G401.6 (cell line): ENCODE data around the gene FAAP100.

Experiments
- FAIRE-seq: peaks from 2 replicates; lab custom pipeline; 2012; peaks lifted over from hg19 to GRCh38; lab: Jason Lieb, UNC

The FAAP100 gene

DNA sequence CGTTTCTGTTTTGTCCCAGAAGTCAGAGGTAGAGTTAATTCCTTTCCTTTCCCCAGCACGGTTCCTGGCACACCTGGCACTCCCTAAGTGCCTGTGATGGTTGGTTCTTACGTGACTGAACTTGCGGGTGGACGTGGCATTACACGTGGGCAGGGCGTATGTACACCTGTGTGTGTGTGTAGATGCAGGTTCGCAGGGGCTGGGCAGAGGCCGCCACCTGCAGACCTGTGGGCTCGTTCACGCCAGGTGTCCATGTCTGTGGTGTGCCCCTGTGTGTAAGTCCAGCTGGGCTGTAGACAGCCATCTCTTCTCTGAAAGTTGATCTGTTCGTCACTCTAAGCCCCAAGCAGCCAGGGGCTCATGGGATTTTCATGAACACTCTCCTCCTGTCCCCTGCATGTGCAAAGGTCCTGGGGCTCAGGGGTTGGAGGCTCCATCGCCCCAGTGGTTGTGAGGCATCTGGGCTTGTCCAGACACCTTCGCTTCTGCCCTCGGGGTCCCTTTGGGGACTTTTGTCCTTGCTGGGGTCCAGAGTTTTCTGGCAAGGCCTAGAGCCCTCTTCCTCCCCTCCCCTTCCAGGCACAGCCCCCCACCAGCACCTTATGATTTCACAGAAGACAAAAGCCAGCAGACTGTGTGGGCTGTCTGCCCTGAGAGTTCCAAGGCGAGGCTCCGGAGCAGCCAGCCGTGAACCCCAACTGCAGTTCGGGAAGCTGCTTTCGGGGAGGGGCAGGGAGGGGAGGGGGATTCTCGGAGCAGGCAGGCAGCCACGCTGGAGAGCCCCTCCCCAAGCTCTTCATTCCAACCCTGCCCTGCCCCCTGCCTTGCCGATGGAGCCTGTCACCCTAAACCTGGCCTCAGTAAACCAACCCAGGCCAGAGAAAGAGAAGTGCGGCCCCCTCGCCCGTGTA lies 29.4 kb downstream of the FAAP100 start:
- no peak for FAIRE-seq

DNA sequence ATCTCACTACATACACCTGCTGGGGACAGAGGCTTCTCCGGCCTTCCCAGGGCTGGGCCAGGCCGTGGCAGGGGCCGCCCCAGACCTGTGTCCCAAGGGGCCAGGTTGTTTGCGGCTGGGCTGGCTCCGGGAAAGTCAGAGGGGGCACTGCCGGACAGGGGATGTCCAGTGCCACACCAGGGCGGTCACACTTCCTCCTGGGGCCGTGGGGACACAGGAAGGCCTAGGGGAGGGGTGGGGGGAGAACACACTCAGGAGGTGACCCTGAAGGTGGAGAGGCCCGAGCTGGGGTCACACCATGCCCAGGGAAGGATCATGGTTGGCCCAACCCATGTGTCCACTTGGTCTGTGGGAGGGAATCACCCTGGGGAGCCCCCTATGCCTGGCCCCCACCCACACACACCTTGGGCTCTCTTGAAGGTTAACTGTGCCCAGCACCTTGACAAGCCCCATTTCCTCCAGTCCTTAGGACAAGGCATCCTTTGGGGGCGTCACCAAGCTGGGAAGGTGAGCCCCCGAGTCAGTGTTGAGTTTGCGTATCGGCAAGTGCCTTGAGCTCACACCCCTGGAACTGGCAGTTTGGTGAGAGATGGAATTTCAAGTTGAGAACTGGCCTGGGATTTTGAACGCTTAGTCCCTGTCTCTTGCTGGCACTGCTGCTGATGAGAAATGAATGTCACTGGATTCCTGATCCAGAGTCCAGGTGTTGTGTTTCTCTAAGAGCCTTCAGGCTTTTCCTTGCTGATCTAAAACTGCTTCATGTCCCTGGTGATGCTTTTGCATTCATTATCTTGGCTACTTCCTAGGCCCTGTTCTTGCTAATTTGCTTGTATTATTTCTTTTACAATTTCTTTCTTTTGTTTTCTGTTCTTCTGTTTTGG lies 31.9 kb downstream of the FAAP100 start:
- no peak for FAIRE-seq

DNA sequence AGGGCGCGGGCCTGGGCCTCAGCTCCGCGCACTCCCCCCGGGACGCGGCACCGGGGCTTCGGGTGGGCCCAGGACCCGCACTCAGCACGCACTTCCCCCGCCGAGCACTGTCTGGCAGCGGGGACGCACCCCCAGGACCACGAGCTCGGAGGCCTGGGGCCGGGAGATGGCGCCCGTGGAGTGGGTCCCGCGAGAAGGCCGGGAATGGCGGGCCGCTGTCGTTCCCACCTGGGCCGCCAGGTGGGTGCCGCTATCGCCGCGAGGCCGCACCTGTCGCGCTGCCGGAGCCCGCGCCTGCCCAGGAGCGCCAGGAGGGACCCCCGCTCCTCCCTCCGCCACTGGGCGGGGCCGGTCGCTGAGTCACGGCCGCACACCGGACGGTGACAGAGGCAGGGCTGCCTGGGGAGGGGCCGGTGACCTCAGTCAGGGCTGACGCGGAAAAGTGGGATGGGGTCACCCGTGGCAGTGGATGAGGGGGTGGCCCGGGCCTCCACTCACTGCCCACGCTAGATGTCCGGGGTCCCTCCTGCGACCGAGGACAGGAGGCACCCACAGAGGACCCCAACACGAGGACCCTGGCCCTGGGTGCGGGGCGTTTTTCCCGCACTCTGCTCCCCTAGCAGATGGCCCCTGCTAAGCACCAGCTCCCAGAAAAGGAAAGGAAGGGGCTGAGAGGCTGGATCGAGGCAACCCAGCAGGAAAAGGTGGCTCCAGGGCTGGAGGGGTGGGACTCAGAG lies 32.7 kb downstream of the FAAP100 start:
- no peak for FAIRE-seq

DNA sequence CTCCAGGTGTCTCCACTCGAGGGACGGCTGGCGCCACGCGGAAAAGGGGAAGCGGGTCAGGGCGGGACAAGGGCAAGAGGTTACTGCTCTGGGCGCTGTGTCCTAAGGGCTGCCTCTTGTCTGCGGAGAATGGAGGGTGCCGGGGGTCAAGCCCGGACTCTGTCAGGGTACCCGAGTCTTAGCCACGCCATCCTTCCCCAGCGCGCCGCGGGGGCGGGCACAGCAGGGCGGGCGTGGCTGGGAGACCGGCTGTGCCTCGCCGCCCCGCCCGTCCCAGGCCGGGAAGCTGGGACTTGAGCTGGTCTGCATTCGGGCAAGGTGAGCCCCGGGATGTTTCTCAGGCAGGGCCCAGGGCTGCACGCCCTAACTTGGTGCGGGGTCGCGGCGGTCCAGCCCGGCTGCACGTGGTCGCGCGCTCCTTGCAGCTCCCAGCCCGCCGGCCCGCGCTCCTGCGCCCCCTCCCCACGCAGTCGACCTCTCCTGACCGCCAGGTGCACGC lies 33.3 kb downstream of the FAAP100 start:
- no peak for FAIRE-seq

DNA sequence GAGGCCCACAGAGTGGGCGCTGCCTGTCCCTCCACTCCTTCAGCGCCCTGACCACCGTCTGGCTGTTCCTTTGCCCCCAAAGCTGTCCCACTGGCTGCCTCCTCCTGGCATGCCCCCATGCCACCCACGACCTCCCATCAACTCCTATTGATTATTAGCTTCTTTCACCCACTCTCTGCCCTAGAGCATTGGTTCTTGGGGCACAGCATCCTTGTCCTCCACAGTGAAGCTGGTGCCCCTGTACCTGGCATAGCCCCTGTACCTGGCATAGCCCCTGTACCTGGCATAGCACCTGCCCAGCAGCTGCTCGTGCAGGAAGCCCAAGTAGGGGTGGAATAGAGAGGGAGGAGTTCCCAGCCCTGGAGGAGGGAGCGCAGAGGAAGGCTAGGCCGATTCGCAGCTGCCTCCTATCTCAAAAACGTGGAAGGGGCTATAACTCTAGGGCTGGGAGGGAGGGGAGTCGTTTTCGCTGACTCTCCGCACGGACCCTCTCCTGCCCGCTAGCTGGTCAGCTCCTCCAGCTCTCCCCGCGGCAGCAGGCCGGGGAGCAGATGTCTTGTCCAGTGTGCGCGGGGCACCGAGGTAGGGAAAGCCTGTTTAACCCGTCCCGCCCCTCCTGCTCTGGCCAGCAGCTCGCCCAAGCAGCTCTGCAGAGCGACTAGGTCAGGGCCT lies 33.9 kb downstream of the FAAP100 start:
- FAIRE-seq = no peak

DNA sequence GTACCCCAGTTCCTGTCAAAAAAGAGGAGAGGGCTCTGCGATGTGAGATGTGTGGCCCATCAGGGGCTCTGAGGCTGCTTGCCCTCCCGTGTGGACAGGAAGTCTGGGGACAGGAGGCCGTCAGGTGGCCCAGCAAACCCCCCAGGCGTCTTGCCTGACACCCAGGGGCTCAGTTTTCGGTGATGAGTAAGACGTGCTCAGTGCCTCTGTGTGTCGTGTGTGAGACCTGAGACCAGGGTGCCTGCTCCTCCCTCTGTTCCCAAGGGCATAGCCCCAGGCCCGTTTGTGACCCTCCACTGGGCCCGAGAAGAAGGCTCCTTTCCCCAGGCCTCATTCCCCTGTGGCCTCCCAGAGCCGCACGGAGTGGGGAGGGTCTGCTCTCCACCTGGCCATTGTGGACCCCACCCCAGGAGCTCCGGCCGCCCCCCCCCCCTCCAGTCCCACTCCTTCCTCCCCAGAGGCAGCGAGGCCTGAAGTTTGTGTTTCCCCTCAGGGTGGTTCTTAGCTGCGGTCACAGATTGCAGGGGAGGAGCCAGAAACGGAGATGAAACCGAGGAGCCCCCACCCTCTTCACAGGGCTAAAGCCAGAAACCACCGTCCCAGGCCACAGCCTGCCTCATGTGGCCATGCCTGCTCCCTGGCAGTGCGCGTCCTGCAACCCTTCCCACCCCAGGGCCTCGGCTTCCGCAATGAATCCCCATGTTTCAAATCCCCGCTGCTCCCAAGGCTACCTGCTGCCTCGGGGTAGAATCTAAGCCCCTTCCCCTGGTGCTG lies 34.6 kb downstream of the FAAP100 start:
- FAIRE-seq = no peak

DNA sequence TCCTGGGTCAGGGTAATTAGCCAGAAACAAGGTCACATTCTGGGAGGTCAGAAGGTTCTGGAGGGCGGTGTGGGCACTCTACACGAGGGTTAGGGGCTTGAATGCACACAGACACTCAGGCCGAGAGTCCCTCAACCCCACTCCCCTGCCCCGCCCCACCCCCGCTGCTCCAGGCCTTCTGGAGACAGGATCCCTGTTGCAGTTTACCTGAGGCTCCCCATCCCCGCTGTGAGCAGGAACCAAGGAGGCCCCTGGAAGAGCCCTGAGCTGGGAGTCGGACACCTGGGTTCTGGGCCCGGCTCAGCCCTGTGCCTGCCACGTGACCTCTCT lies 35.2 kb downstream of the FAAP100 start:
- no peak for FAIRE-seq

DNA sequence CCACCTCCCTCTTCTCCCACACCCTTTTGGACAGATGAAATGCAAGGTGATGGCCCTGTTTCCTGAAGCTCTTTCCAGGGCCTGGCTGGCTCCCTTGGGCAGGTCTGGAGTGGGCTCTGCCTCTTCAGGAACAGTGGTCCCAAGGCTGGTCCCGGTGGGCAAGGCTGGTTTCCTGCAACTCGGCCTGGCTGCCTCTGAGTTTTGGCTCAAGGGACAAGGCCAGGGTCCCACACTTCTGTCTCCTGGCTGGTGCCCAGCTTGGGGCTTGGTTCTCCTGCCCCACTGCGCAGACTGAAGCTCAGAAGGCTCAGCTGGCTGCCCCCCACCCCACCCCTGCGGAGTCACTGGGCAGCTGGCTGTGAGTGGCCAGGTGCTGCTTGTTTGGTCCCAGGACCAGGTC lies 35.7 kb downstream of the FAAP100 start:
- FAIRE-seq = no peak

DNA sequence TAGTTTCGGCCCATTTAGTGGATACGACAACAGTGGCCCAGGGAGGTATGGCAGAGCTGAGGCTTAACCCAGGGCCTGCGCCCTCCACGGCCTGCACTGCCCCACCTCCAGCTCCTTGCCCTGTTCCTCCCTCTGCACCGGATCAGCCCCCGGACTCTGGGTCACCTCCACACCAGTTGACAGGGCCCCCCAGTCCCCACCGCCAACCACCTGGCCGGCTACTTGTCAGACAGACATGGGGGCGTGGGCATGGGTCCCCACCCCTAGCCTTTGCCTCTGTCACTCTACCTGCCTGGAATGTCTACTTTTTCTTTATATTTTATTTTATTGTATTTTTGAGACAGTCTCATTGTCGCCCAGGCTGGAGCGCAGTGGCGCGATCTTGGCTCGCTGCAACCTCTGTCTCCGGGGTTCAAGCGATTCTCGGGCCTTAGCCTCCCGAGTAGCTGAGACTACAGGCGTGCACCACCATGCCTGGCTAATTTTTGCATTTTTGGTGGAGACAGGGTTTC lies 36.6 kb downstream of the FAAP100 start:
- FAIRE-seq = no peak

DNA sequence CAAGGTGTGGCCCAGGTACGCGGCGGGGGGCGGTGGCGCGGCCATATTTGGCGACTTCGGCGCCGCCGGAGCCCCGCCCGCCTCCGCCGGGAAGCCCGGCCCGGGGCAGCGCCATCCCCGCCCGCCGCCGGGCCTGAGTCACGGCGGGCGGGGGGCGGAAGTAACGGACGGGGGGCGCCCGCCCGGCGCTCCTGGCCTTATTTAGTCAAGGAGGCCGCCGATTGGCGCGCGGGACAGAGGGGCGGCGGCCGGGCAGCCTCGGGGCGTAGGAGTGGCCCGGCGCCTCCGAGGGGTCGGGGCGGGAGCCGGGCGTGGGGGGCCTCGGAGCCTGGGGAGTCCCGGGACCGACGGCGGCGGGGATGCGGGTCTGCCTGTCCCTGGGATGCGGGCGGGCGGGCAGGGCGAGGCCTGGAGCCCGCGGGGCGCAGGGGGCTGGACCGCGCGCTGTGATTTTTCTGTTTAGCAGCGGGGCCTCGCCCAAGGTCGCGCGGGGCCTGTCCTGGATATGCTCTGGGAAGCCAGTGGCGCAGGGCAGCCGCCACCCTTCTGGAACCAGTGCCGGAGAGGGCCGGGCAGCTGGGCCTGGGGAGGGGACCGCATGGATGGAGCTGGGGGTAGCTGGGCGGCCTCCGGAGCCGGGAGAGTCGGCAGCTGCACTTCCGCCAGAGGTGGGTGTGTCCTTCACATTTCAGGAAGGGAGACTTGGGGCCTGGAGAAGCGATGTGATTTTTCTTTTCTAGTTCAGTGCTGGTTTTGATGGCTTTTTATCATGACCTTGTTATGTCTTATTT lies 37.2 kb downstream of the FAAP100 start:
- FAIRE-seq = no peak

DNA sequence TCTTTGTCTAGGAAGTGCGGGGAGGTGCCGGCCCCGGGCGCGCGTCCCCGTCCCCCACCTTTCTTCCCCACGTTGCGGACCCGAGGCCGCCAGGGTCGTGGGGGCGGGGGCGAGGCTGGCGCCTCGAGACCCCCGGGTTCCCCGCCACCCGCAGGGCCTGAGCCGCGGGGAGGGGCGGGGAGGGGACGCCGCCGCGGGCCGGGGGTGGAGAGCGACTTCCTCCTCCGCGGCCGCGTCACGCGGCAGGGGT lies 37.7 kb downstream of the FAAP100 start:
- FAIRE-seq = no peak

DNA sequence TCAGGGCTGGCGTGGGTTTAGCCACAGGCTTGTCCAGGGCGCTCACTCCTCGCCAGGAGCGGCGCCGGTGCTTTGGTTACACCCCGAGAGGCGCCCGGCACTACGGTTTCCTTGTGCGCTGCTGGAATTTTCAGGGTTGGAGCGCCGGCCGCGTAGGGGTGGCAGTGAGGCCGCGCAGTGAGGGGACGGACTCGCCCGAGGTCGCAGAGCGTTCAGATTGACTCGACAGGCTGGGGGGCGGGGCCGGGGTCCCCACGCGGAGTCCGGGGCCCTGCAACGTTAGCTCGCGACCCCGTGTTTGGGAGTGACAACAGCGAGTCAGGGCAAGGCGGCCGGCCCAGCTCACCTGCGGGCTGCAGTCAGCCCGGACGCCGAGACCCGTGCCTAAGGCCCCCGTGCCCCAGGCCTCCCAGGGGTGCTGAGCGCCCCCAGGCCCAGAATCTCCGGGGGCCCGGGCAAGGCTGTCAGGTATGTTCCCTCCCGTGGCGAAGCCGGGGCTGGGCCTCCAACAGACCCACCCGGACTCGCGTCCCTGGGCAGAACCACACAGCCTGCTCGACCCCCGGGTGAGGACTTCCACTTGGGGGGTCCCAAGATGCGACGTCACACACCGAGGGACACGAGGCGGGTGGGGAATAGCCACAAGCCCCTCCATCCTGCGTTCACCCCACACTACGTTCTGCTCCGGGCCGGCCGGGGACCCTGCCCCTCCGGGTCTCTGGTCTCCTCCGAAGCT lies 38.2 kb downstream of the FAAP100 start:
- FAIRE-seq = no peak

DNA sequence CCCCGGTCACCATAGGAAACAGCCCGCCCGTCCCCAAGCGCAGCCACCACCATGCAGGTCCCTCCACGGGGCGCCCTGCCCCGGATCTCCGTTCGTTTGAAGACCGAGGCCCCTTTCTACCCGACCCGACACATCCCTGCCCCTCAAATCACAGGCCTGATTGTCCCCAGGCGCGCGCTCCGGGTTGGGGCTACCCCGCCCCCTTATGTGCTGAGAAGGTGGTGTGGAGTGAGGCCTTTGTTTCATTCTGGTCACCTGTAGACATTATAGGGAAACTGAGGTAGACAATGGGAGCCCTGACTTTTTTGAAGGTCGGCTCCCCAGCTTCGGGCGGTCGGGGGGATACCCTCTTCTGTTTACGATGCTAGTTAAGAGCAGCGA lies 38.8 kb downstream of the FAAP100 start:
- no peak for FAIRE-seq

DNA sequence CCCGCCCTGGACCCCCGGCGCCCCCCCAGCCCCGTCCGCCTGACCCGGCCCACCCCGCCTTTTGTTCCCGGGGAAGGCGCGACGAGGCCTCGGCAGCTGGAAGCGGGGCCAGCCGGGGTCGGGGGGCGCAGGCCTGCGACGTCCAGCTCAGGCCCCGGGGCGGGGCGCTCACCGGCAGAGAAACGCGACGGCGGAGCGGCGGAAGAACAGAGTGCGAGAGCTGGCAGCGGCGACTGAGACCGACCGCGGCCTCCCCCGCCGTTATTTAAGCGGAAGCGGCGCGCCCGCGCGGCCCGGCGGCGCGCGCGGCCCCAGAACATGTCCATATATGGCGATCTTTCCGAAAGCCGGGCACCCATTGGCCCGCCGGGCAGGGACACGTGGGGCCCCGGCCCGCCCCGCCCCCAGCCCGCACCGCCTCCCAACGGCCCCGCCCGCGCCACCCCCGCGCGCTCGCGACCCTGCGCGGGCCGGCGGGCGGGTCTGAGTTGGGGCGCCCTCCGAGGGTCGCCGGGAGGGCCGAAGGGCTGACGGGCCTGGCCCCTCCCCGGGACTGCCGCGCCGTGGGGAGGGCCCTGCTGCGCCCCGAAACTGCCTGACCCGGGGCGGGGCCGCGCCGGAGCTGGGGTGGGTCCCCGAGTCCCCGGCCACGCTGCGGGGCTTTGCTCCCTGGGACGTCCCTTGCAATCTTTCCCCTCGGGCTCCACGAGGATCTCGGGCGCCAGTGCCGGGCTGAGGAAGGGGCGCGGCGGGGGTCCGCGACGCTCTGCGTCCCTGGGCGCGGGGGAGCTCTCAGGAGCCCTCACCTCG lies 39.4 kb downstream of the FAAP100 start, which contains the start of gene ACTG1:
Gene ACTG1, minus strand, starts transcription at position 238 of the 810 bp plus-strand sequence. CDS start 445 bp downstream, outside the sequence.
- FAIRE-seq = no peak

DNA sequence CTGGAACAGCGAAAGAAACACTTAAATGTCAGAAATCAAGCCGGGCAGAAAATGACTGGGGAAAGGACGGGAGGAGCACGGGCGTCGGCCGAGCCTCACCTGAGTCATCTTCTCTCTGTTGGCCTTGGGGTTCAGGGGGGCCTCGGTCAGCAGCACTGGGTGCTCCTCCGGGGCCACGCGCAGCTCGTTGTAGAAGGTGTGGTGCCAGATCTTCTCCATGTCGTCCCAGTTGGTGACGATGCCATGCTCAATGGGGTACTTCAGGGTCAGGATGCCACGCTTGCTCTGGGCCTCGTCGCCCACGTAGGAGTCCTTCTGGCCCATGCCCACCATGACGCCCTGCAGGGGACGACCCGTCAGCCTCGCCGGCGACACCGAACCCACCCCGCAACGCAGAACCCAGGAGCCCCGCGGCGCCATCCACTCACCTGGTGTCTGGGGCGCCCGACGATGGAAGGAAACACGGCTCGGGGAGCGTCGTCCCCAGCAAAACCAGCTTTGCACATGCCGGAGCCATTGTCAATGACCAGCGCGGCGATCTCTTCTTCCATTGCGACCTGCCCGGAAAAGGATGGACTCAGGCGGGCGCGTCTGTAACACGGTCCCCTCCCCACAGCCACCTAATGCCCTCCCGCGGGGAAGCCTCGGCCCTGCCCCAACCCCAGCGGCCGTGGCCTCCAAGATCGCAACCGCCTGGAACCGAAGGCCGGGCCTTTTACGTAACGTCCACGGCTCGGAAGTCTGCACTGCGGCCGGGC lies 40.2 kb downstream of the FAAP100 start:
- FAIRE-seq = no peak

DNA sequence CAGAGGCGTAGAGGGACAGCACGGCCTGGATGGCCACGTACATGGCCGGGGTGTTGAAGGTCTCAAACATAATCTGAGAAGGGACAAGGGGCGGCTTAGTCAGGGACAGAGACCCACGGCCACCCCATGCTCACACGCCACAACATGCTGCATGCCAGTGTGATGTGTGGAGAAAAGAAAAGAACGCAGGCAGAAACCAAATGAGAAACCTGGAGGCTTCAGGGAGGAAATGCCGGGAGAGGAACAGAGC lies 40.7 kb downstream of the FAAP100 start:
- FAIRE-seq = no peak

DNA sequence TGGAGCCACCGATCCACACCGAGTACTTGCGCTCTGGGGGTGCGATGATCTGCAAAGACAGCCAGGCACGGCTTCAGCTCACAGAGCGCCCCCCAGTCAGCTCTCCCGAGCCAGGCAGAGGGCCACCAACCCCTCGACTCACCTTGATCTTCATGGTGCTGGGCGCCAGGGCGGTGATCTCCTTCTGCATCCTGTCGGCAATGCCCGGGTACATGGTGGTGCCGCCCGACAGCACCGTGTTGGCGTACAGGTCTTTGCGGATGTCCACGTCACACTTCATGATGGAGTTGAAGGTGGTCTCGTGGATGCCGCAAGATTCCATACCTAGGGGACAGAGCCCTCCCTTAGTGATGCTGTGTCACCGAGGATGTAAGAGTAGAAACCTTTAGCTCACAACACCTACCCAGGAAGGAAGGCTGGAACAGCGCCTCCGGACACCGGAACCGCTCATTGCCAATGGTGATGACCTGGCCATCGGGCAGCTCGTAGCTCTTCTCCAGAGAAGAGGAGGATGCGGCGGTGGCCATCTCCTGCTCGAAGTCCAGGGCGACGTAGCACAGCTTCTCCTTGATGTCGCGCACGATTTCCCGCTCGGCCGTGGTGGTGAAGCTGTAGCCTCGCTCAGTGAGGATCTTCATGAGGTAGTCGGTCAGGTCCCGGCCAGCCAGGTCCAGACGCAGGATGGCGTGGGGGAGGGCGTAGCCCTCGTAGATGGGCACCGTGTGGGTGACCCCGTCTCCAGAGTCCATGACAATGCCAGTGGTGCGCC lies 41.2 kb downstream of the FAAP100 start:
- FAIRE-seq = no peak
